Stomach (tissue), 9 donors: ENCODE measurements around the gene DFFA. TPM values are rescaled to one million over a fixed set of nuclear protein-coding genes. Genes with fewer than 3 reads are reported as not detected.

Experiments used
- DNase-seq, 2 donors: peaks; one replicate each; pipeline versions ENCODE4 v3.0.0 to v3.0.0-alpha.2; 2013 to 2019
- H3K27ac ChIP-seq, 5 donors: fragments of 200-600 bp in 4 of 5; sonication (generic) in 4 of 5; one replicate each; pipeline ENCODE4 v1.5.1; 2013 to 2019; ENCODE audit warnings: mild to moderate bottlenecking in 1 of 5, moderate library complexity in 1 of 5
- H3K27me3 ChIP-seq, 3 donors: fragments of 200-600 bp; sonication (generic); one replicate each; pipeline ENCODE4 v1.5.1; 2017 to 2019; ENCODE audit warnings: mixed run types in 1 of 3
- H3K36me3 ChIP-seq, 4 donors: fragments of 200-600 bp; sonication (generic); 1 replicate in 3 of 4; 2 replicates in 1 of 4; pipeline ENCODE4 v1.5.1; 2016 to 2019
- H3K4me1 ChIP-seq, 4 donors: fragments of 200-600 bp; sonication (generic); one replicate each; pipeline ENCODE4 v1.5.1; 2016 to 2019
- H3K4me3 ChIP-seq, 4 donors: fragments of 200-600 bp; sonication (generic) in 3 of 4; one replicate each; pipeline ENCODE4 v1.5.1; 2016 to 2019; ENCODE audit warnings: mild to moderate bottlenecking in 1 of 4
- H3K9me3 ChIP-seq, 4 donors: fragments of 200-600 bp; sonication (generic); one replicate each; pipeline ENCODE4 v1.5.1; 2016 to 2019
- CTCF ChIP-seq, 7 experiments: fragments of 450-650 bp in 4 of 7; fragments of 200-600 bp in 3 of 7; sonication (generic) in 3 of 7; IDR thresholded peaks; one replicate each; pipeline ENCODE4 v1.5.1; 2016 to 2019; ENCODE audit warnings: antibody characterized with exemption in 7 of 7, control low read depth in 2 of 7, mild to moderate bottlenecking in 1 of 7
- EP300 ChIP-seq: sonication (generic); formaldehyde crosslinking; IDR thresholded peaks from one replicate; pipeline ENCODE4 v1.6.1; 2017; ENCODE audit warnings: antibody characterized with exemption
- POLR2A ChIP-seq, 4 donors: fragments of 450-650 bp; IDR thresholded peaks; one replicate each; pipeline ENCODE4 v1.6.1; 2016; ENCODE audit warnings: antibody characterized with exemption in 4 of 4, control low read depth in 2 of 4, mild to moderate bottlenecking in 1 of 4, moderate library complexity in 1 of 4
- POLR2AphosphoS5 ChIP-seq, 3 donors: sonication (generic); formaldehyde crosslinking; IDR thresholded peaks; one replicate each; pipeline ENCODE4 v1.6.1; 2016; ENCODE audit warnings: antibody characterized with exemption in 3 of 3
- WGBS, 5 donors: extraction: QIAGEN DNeasy Blood & Tissue Kit in 3 of 5; methylation state at CpG; one replicate each; pipeline versions ENCODE4 v1.1.5 to v1.1.7; 2013 to 2018; 5-methylcytosine and 5-hydroxymethylcytosine counted together
- intact Hi-C: fragments of 100-400 bp; cut with DNase I; formaldehyde crosslinking; loops from one replicate; pipeline ENCODE4 v1.15.1; 2023; ENCODE audit warnings: low total_unique reads
- polyA plus RNA-seq, 3 donors: library from polyadenylated mRNA; stranded (reverse); fragments of 200-250 nt; gene quantifications; one replicate each; pipeline ENCODE4 v1.2.3, GENCODE V29; 2013
- total RNA-seq, 5 donors: library from RNA; depleted of rRNA; stranded (reverse); fragments of >200 nt; gene quantifications; one replicate each; pipeline versions ENCODE4 v1.1.0 to v1.2.3, GENCODE V29; 2014 to 2016
- donor health status: healthy with polysubstance abuse.
- donor health status: Bipolar disorder and iron deficiency.
- donor health status: healthy.

The DFFA gene
- total and polyA plus RNA-seq, 8 donors, result 10.7 to 22.2 (median 13.0) TPM

- Histone ChIP-seq H3K36me3 (no peaks in the 10 kb centered on the region), H3K9me3 (no peaks in the 10 kb centered on the region), H3K27ac (no peak overlapping the region), H3K4me1 (peaks cover 0 to 32% (median 18%) of the 10 kb centered on the region in 4 donors), H3K27me3 (no peaks in the 10 kb centered on the region), H3K4me3 (no peak overlapping the region)
- no peak for TF ChIP-seq CTCF (IDR thresholded peaks at IDR 0.05)
- intact Hi-C loops, result no loop called here
- DNase-seq, result no peak
- 41 to 62% (median 55%) methylated on average over 5 of the region's 5 CpGs for WGBS, 5 donors
Observed at GRCh38 chr1:10504249-10504648, 31.9 kb upstream of the DFFA start.

- H3K4me1 ChIP-seq, result peaks cover 0 to 12% (median 6%) of the 10 kb centered on the region in 4 donors
- H3K4me3 ChIP-seq, result no peak overlapping the region
- TF ChIP-seq CTCF (IDR thresholded peaks at IDR 0.05) (no peak), POLR2A (IDR thresholded peaks at IDR 0.05) (no peak), POLR2AphosphoS5 (IDR thresholded peaks at IDR 0.05) (no peak), EP300 (no peak)
- WGBS, 5 donors, result 53 to 74% (median 69%) methylated on average over 5 of the region's 5 CpGs
- no peak overlapping the region for H3K27ac ChIP-seq
- no peaks in the 10 kb centered on the region for H3K27me3 ChIP-seq
- intact Hi-C loops, result no loop called here
- DNase-seq, result no peak
- no peaks in the 10 kb centered on the region for H3K9me3 ChIP-seq
- peaks cover 0 to 3% (median 2%) of the 10 kb centered on the region in 4 donors for H3K36me3 ChIP-seq
Observed at GRCh38 chr1:10502206-10502605, 29.9 kb upstream of the DFFA start.

- intact Hi-C loops, result loop anchor here (10.0 kb wide), 1 partner anchor 63 kb away; the partner anchor contains the start of gene CENPS
- Histone ChIP-seq H3K27me3 (no peaks in the 10 kb centered on the region), H3K4me3 (no peak overlapping the region), H3K9me3 (no peaks in the 10 kb centered on the region), H3K36me3 (peaks cover 0 to 14% (median 9%) of the 10 kb centered on the region in 4 donors), H3K27ac (no peak overlapping the region), H3K4me1 (peaks cover 19 to 34% (median 23%) of the 10 kb centered on the region in 4 donors)
- no peak for DNase-seq
- WGBS, 5 donors, result 73 to 88% (median 78%) methylated on average over 8 of the region's 8 CpGs
- TF ChIP-seq EP300, result no peak
- no peak for TF ChIP-seq POLR2A (IDR thresholded peaks at IDR 0.05)
- TF ChIP-seq CTCF (IDR thresholded peaks at IDR 0.05), result no peak
- no peak for TF ChIP-seq POLR2AphosphoS5 (IDR thresholded peaks at IDR 0.05)
Observed at GRCh38 chr1:10498231-10498630, 25.9 kb upstream of the DFFA start.

GRCh38 chr1:10497109-10497508 lies 24.8 kb upstream of the DFFA start:
- H3K36me3 ChIP-seq, result peaks cover 0 to 14% (median 9%) of the 10 kb centered on the region in 4 donors
- no peak overlapping the region for H3K4me3 ChIP-seq
- peaks cover 16 to 25% (median 19%) of the 10 kb centered on the region in 4 donors for H3K4me1 ChIP-seq
- intact Hi-C loops, result loop anchor here (10.0 kb wide), 1 partner anchor 62 kb away; the partner anchor contains the start of gene CENPS
- TF ChIP-seq CTCF (IDR thresholded peaks at IDR 0.05) (no peak), POLR2A (IDR thresholded peaks at IDR 0.05) (no peak), POLR2AphosphoS5 (IDR thresholded peaks at IDR 0.05) (no peak), EP300 (no peak)
- H3K27me3 ChIP-seq, result no peaks in the 10 kb centered on the region
- no peak overlapping the region for H3K27ac ChIP-seq
- H3K9me3 ChIP-seq, result no peaks in the 10 kb centered on the region
- no peak for DNase-seq
- 90 to 93% (median 92%) methylated on average over 7 of the region's 7 CpGs for WGBS, 5 donors
